MCF 10A (cell line): ENCODE measurements around the gene TAOK2. TPM values are rescaled to one million over a fixed set of nuclear protein-coding genes. Genes with fewer than 3 reads are reported as not detected.
A peak's percentile ranks its signal among the peaks of the same experiment; 100 is the strongest.

Source experiments
- Bru-seq: library from RNA; stranded (reverse); fragments of 400-500 nt; gene quantifications from one replicate; lab custom pipeline; 2021; lab: Mats Ljungman, UMichigan
- BruChase-seq, 2 experiments: library from RNA; stranded (reverse); fragments of 400-500 nt; gene quantifications; one replicate each; lab custom pipeline; 2021; lab: Mats Ljungman, UMichigan
- BruUV-seq: library from RNA; stranded (reverse); fragments of 400-500 nt; replicated peaks from 2 replicates; lab custom pipeline; 2021; lab: Mats Ljungman, UMichigan
- CTCF ChIA-PET: fragments of 300-600 bp; sonication (Branson Sonifier 250); formaldehyde crosslinking; extraction: SDS; loops from one replicate; lab custom pipeline; 2021; ENCODE audit warnings: antibody characterized with exemption, inconsistent platforms; lab: Yijun Ruan, JAX
- POLR2A ChIA-PET: fragments of 300-600, 350-650 bp; sonication (Branson Sonifier 250); formaldehyde crosslinking; extraction: SDS; loops from one replicate; lab custom pipeline; 2020; ENCODE audit warnings: antibody characterized with exemption, inconsistent platforms; lab: Yijun Ruan, JAX
- DNase-seq: peaks from one replicate; pipeline ENCODE4 v3.0.0-alpha.2; 2018; ENCODE audit not compliant: unreplicated experiment
- H3K27ac Mint-ChIP-seq: one replicate; pipeline ENCODE4 v1.8.0; 2022; ENCODE audit warnings: mild to moderate bottlenecking, low read depth, mixed read lengths; ENCODE audit not compliant: unreplicated experiment
- H3K27me3 Mint-ChIP-seq: one replicate; pipeline ENCODE4 v1.8.0; 2022; ENCODE audit warnings: mixed read lengths; ENCODE audit not compliant: insufficient read depth, unreplicated experiment
- H3K36me3 Mint-ChIP-seq: one replicate; pipeline ENCODE4 v1.8.0; 2022; ENCODE audit warnings: mild to moderate bottlenecking, moderate library complexity, mixed read lengths; ENCODE audit not compliant: insufficient read depth, unreplicated experiment
- H3K4me1 Mint-ChIP-seq: one replicate; pipeline ENCODE4 v1.8.0; 2022; ENCODE audit warnings: mixed read lengths; ENCODE audit not compliant: insufficient read depth, unreplicated experiment
- H3K4me3 Mint-ChIP-seq: one replicate; pipeline ENCODE4 v1.8.0; 2022; ENCODE audit warnings: mild to moderate bottlenecking, moderate library complexity, mixed read lengths; ENCODE audit not compliant: unreplicated experiment
- H3K9me3 Mint-ChIP-seq: one replicate; pipeline ENCODE4 v1.8.0; 2022; ENCODE audit warnings: mixed read lengths; ENCODE audit not compliant: unreplicated experiment
- intact Hi-C: fragments of 100-400 bp; cut with micrococcal nuclease; formaldehyde crosslinking; loops from 2 replicates; pipeline ENCODE4 v1.14.1; 2022
- long read RNA-seq: library from polyadenylated mRNA; stranded (forward); transcript quantifications from one replicate; pipeline ENCODE4 v2.0.0, GENCODE V29; 2022
- total RNA-seq: library from RNA; stranded (reverse); gene quantifications from 2 replicates; pipeline ENCODE4 v1.2.3, GENCODE V29; 2022
- TF ChIP-seq, protein P1 (sequence below): fragments of 200-600 bp; IDR thresholded peaks from one replicate; pipeline ENCODE4 v1.8.0; 2022; ENCODE audit warnings: antibody characterized with exemption, mild to moderate bottlenecking; ENCODE audit not compliant: unreplicated experiment

Gene TAOK2
- total RNA-seq (29.3 and 33.1 TPM in 2 replicates), Bru-seq, nascent RNA (percentile 65 among the genes with signal in this experiment), BruChase-seq, experiment 1, labeled RNA remaining after a 6-hour chase (percentile 75 among the genes with signal in this experiment), BruChase-seq, experiment 2, labeled RNA remaining after a 2-hour chase (percentile 81 among the genes with signal in this experiment)
- long read RNA-seq, full-length matches to known transcripts: 1 of 12 reads
- long read RNA-seq, partial matches to known transcripts: 10 of 12 reads
- long read RNA-seq, other reads (novel, unspliced or antisense): 1 of 12 reads

GRCh38 chr16:29973384-29974246 lies at the start of gene TAOK2:
TSS of gene TAOK2 (plus strand) at chr16:29973868. CDS start at chr16:29977773, 3,905 bp downstream.
- H3K27ac Mint-ChIP-seq: peak within 1 kb of the TSS; percentile 98
- H3K4me1 Mint-ChIP-seq: peaks cover 27% of the 10 kb centered on the region
- ChIA-PET POLR2A (interaction anchor here (0.6 to 5.8 kb wide), 31 partner anchors 9 to 214 kb away, joined by 3 to 75 read pairs (median 4); partner anchors contain the start of genes ASPHD1, CDIPT, HIRIP3 and INO80E), CTCF (interaction anchor here (0.7 to 1.2 kb wide), 10 partner anchors 20 to 166 kb away, joined by 3 to 6 read pairs (median 4); partner anchors contain the start of genes HIRIP3, SEZ6L2 and TBX6)
- intact Hi-C loops: loop anchor here (2.0 kb wide), 2 partner anchors 47 to 111 kb away; partner anchors contain the start of genes CDIPT and KCTD13
- H3K4me3 Mint-ChIP-seq: peak within 1 kb of the TSS; percentile 96
- peak; percentile 97 for DNase-seq
- H3K36me3 Mint-ChIP-seq: peaks cover 39% of the 10 kb centered on the region
- TF ChIP-seq, protein P1, sequence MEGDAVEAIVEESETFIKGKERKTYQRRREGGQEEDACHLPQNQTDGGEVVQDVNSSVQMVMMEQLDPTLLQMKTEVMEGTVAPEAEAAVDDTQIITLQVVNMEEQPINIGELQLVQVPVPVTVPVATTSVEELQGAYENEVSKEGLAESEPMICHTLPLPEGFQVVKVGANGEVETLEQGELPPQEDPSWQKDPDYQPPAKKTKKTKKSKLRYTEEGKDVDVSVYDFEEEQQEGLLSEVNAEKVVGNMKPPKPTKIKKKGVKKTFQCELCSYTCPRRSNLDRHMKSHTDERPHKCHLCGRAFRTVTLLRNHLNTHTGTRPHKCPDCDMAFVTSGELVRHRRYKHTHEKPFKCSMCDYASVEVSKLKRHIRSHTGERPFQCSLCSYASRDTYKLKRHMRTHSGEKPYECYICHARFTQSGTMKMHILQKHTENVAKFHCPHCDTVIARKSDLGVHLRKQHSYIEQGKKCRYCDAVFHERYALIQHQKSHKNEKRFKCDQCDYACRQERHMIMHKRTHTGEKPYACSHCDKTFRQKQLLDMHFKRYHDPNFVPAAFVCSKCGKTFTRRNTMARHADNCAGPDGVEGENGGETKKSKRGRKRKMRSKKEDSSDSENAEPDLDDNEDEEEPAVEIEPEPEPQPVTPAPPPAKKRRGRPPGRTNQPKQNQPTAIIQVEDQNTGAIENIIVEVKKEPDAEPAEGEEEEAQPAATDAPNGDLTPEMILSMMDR: no peak
- no peaks in the 10 kb centered on the region for H3K9me3 Mint-ChIP-seq
- no peaks in the 10 kb centered on the region for H3K27me3 Mint-ChIP-seq
- BruUV-seq: no TSS peak

DNA sequence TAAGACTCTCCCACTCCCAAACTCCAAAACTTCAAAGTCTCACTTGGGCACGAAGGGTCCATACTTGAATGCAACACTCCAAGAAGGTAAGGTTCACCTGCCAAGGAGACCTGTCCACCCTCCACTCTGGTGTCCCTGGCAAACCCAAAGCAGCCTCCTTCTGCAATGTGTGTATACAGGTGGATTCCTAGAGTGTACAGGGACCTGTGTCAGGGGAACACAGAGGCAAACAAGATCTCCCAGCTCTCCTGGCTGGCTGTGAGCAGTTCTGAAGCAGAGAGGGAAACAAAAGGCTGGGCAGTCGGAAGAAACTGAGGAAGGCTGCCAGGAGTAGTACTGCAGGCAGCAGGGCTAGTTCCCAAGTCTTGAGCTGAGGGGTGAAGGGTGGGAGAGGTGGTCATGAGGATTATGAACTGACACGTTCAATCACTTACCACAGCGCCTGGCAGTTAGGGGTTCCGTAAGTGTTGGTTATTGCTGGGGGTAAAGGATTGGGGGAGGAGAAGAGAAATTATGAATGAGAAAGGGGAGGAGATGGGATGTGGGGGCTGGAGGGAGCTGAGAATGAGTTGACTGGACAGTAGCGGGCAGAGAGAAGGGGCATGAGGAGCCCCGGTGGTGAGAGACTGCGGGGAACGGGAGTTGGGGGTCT lies 48.4 kb upstream of the TAOK2 start:
- CTCF ChIA-PET: interaction anchor here (0.5 to 2.7 kb wide), 6 partner anchors 10 to 136 kb away, joined by 3 to 14 read pairs (median 3); no protein-coding TSS in a partner anchor
- Mint-ChIP-seq H3K4me1 (peaks cover 27% of the 10 kb centered on the region), H3K9me3 (no peaks in the 10 kb centered on the region), H3K27me3 (no peaks in the 10 kb centered on the region), H3K36me3 (peaks cover 31% of the 10 kb centered on the region), H3K27ac (peak overlapping the region; percentile 91), H3K4me3 (peak overlapping the region; percentile 96)
- peak; percentile 3 for DNase-seq
- TF ChIP-seq, protein P1: no peak
- no TSS peak for BruUV-seq
- intact Hi-C loops: loop anchor here (5.0 kb wide), 1 partner anchor 72 kb away; the partner anchor contains the start of genes HIRIP3 and INO80E
- POLR2A ChIA-PET: interaction anchor here (0.6 to 3.2 kb wide), 18 partner anchors 8 to 550 kb away, joined by 3 to 56 read pairs (median 6); partner anchors contain the start of genes ASPHD1, CDIPT, HIRIP3 and INO80E

DNA sequence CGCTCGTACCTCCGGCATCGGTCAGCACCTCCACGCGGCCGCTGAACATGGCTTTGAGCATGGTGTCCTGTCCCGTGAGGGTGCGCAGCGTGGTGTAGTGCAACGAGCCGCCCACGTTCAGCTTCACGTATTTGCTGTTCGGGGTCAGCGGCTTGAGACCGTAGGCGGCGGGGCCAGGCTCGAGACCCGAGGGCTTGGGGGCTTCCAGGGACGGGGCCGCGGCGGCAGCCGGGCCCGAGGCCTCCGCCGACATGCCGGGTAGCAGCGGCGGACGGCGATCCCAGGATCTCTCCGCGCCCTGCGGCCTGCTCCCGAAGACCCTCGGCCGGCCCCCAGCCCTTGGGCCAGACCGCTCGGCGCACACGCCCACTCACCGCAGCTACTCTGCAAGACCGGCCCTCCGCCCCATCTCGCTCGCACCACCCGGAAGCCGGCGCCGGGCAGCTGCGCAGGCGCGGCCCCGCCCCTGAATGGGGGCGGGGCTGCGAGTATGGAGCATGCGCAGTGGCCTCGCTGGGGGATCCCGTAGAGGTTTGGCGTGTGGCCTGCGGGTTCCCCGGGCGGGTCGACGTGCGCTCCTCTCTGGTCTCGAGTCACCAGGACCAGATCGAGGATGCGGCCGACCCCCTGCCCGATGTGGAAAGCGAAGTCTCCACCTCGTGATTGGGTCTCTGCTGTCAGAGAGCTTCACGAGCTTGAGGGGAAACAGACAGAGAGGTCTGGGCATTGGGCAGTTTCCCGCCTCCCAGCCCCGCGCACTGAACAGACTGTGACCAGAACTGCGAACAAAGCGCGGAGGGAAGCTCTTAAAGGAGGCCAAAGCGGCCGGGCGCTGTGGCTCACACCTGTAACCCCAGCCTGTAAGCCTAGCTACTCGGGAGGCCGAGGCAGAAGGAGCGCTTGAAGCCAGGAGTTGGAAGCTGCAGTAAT lies 47.6 kb upstream of the TAOK2 start, which contains the start of gene KCTD13:
Gene KCTD13 (minus strand): TSS at position 446 of the 930 bp plus-strand sequence. CDS start 193 bp downstream, at position 253.
- POLR2A ChIA-PET: interaction anchor here (0.5 to 3.2 kb wide), 26 partner anchors 9 to 1191 kb away, joined by 3 to 56 read pairs (median 6); partner anchors contain the start of genes ASPHD1, CDIPT, HIRIP3 and INO80E
- Mint-ChIP-seq H3K4me3 (peak within 1 kb of the TSS; percentile 96), H3K4me1 (peaks cover 27% of the 10 kb centered on the region), H3K9me3 (no peaks in the 10 kb centered on the region), H3K27ac (peak within 1 kb of the TSS; percentile 91), H3K36me3 (peaks cover 23% of the 10 kb centered on the region), H3K27me3 (no peaks in the 10 kb centered on the region)
- CTCF ChIA-PET: interaction anchor here (0.7 to 2.7 kb wide), 10 partner anchors 11 to 1722 kb away, joined by 3 to 14 read pairs (median 3); partner anchors contain the start of gene TMEM219
- no TSS peak for BruUV-seq
- intact Hi-C loops: loop anchor here (1.0 to 5.0 kb wide), 4 partner anchors 17 to 71 kb away; partner anchors contain the start of genes HIRIP3 and INO80E
- peak; percentile 82 for DNase-seq
- TF ChIP-seq, protein P1: no peak
